HG03159 (cell line): ENCODE data around the gene RHOD.

Experiments
- ATAC-seq: cut with Tn5 transposase; IDR thresholded peaks from one replicate; pipeline ENCODE4 v1.9.1; 2021; ENCODE audit warnings: mild to moderate bottlenecking, moderate library complexity; ENCODE audit not compliant: unreplicated experiment

RHOD gene, protein sequence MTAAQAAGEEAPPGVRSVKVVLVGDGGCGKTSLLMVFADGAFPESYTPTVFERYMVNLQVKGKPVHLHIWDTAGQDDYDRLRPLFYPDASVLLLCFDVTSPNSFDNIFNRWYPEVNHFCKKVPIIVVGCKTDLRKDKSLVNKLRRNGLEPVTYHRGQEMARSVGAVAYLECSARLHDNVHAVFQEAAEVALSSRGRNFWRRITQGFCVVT

DNA sequence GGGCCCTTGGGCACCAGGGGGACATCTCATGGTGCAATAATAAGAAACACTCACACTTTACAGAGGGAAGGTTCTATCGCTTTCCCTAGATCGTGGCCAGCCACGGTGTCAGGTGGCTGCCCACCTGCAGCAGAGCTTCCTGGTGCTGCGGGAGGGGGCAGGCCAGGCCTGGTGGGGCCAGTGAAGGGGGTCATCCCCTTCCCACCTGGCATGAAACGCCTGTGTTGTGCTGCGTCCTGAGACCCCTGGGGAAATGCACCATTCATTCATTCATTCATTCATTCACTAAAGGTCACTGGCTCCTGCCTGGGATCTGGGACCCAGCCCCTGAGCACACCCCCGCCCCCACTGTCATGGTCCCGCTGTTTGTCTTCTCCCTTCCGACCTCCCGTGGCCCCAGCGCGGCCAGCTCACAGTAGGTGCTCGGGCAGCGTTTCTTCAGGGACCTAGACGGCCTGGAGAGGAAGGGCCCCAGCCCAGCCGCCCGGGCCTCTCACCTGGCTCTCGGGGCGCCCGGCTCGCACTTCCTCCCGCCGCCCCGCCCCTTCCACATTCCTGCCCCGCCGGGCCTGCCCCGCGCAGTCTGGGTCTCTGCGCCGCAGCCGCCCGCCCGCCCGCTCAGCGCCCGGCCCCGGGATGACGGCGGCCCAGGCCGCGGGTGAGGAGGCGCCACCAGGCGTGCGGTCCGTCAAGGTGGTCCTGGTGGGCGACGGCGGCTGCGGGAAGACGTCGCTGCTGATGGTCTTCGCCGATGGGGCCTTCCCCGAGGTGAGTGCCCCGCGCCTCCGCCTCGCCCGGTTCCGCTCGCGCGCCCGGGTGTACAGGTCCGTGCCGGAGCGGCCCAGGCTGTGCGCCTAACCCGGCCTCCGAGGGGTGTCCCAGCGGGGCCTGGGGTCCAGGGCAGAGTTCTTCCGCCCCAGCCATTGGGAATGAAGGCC lies at the start of gene RHOD:
Gene RHOD, plus strand, starts transcription at position 581 of the 938 bp plus-strand sequence. Its CDS starts 56 bp downstream, at position 637.
- ATAC-seq: no peak

DNA sequence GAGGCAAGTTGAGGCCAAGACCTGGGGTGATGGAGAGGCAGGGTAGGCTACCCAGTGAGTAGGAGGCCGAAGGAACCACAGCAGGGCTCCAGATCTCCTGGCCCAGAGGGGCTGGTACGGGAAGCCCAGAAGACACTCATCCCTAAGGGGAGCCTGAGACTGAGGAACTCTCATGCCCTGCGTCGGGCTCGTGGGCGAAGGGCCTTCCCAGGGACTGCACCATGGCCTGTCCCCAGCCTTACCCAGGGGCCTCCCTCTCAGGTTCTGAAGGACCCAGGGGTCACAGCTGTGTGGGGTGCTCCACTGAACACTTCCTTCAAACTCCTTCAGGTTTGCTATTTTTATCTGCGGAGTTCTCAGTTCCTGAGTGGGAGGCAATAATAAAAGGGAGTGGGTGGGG lies 49.5 kb upstream of the RHOD start:
- no peak for ATAC-seq

DNA sequence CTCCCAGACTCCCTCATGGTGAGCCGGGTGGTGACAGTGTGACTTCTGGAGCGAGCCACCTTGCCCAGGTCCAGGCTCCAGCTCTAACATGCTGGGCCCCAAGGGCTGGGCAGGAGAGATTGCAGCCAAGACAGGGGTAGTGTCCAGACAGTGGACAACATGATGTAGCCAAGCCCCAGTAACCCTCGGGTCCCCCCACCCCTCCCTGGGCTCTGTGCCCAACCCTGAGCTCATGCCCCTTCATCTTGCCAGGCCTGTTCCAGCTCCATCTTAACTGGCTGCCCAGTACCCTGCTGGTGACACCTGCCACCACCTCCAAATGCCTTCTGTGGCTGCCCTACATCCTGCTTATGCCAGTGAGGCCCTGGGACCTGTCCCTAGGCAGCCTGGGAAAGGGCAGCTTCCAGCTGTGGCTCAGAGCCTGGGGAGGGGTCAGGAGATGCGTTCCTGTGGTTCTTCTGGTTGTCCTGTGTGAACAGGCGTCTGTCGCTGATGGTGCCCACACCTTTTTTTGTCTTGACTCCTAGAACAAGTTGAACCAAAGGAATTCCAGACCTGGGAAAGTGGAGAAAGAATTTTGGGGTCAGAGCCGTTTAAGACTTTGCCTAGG lies 46.2 kb upstream of the RHOD start:
- ATAC-seq: no peak

DNA sequence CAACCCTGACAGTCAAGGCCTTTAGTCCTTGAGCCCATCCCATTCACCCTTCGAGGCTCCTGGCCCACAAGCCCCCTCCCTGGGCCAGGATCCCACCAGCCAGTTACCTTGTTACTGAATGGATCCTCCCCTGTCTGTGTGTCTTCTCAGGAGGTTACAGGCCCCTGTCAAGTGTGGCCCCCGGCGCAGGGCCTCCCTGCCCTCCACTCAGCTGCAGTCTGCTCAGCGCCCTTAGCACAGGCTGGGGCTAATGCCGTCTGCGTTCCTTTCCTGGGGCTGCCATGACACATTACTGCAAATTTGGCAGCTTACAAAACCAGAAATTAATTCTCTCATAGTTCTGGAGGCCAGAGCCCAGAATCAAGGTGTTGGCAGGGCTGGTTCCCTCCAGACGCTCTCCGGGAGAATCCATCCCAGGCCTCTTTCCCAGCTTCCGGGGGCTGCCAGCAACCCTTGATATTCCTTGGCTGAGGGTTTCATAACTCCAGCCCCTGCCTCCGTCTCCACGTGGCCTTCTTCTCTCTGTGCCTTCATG lies 43.1 kb upstream of the RHOD start:
- ATAC-seq: no peak

DNA sequence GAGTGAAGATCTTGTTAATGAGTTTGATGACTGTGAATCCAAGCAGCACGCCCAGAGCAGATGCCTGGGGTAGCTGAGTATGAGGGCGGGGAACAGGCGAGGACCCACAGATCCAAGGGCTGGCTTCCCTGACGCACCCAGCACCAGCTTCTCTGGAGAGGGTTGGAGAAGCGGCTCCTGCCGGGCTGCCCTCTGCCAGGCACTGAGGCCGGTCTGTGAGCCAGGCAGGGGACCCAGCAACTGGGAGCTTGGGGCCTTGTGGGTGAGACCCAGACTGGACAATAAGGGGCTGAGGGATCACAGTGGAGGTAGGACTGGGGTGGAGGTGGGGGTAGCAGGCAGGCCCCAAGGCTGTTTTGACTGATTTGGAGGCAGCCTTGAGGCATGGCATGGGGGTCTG lies 42.3 kb upstream of the RHOD start:
- ATAC-seq: no peak

DNA sequence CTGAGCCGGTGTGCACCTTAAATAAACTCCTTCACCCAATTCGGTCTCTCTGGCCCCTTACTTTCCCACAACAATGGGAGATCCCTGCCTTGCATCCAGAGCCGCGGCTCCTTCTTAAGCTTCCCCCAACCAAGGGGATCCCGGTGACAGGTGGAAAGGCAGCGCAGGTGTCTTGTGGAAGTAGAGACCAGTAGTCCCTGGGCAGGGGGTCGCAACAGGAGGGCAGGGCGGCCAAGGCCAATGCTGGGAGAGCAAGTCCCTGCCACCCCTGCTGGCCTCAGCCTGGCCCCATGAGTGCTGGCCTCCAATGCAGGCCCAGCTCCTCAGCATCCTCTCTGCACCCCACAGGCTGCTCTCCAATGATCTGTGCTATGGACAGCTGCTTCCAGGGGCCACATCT lies 41.6 kb upstream of the RHOD start:
- no peak for ATAC-seq

DNA sequence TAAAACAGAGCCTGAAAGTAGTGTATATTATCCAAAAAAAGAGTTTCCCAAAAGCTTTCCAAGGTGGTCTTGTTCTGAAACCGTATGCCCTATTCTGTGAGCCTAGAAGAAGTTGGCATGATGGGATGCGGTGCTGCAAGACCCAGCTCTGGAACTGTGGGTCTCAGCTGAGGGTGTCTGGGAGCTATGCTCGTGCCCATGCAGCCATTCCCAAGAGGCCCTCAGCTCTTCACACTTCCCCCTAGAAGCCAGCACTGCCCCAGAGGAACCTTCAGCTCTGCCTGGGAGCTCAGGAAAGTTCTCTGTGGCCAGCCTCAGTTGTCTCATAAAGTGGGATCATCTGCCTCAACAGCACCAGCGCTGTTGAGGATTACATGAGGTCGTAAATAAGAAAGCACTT lies 40.1 kb upstream of the RHOD start:
- ATAC-seq: no peak

DNA sequence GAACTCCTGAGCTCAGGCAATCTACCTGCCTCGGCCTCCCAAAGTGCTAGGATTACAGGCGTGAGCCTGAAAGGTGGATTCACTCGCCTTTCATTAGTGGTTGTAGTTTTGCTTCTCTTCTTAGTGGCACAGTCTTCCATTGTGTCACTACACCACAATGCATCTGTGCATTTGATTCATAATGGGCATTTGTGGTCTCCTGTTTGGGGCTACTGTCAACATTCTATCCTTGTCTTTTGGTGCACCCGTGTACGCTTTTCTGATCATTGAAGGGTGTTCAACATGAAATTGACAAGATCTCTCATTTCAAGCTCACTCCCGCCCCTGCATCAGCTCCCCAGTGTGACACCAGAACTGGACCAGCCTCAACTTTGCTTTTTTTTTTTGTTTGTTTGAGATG lies 35.7 kb upstream of the RHOD start:
- ATAC-seq: no peak

DNA sequence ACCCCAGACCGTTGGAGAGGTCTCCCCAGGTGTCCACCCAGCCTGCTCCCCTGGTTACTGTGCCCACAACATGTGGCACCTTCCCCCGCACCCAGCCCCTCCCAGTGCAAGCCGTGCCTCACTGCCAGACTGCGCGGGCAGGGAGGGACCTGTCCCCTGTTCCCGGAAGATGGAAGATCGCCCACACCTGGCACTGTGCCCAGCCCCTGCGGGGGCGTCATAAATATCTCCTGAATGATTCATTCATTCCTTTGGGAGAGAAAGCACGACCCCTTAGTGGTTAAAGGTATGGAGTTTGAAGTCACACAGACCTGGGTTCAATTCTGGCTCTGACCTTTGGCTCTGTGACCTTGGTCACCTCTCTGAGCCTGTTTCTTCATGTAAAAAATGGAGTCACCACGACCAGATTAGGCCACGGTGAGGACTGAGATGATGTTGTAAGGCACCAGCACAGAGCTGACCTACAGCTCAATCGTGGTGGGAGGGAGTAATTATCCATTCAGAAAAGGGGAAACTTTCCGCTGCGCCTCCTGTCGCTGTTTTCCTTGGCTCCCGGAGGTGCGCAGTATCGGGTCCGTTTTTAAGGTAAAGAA lies 34.2 kb upstream of the RHOD start:
- ATAC-seq: no peak

DNA sequence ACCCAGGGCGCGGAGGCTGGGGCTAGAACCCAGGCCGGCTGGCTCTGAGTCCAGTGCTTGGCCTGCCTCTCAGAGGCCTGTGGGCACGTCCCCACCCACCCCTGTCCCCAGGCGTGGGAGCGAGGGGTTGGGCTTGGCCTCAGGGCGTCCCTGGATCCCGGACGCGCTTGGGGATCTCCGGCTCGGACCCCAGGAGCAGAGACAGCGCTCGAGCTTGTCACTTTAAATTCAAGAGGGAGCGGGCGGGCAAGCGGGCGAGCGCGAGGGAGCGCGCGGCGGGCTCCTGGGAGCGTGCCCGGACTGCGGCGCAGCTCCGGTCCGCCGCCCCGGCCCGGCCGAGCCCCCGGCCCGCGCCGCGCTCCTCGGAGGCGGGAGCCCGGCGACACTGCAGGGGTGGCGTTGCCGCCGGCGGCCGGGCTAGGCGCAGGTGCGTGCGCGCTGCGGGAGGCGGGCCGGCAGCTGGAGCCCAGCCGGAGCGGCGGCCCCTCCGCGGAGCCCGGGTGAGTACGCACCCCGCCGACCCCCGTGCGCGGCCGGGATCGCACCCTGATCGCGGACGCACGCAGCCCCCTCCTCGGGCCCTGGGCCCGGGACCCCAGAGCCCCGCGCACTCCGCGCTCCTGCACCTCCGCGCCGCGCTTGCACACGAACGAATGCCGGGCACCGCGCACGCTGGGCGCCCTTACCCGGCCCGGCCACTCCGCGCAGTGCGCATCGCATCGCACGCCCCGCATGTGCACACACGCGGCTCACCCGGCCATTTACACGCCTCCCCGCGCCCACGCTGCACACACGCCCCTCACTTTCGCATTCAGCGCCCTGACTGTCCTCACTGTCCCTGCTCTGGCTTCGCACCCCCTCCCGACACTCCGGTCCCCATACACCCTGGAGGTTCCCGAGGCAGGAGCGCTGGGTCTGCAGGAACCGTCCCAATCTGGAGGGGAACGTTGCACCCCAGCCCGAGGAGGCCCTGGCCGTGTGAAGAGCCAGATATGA lies 33.4 kb upstream of the RHOD start, which contains the start of gene SYT12:
Gene SYT12, plus strand, starts transcription at position 174 of the 996 bp plus-strand sequence. CDS start 7,011 bp downstream, outside the sequence.
- no peak for ATAC-seq

DNA sequence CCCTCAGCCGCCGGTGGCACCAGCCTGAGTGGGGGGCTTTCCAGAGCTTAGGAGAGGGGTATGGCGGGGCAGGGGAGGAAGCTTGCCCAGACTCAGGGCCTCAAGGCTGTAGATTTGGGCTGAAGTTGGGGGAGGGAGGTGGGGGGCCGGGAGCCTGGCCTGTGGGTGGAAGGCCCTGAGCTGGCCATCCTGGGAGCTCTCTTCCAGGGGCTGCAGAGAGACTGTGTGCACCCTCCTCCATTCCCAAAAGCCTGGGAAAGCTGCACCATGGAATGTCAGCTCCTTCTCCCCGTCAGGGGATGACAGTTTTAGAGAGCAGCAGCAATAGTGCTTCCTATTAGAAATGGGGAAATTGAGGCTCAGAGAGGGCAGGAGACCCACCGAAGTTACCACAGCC lies 32.7 kb upstream of the RHOD start:
- no peak for ATAC-seq

DNA sequence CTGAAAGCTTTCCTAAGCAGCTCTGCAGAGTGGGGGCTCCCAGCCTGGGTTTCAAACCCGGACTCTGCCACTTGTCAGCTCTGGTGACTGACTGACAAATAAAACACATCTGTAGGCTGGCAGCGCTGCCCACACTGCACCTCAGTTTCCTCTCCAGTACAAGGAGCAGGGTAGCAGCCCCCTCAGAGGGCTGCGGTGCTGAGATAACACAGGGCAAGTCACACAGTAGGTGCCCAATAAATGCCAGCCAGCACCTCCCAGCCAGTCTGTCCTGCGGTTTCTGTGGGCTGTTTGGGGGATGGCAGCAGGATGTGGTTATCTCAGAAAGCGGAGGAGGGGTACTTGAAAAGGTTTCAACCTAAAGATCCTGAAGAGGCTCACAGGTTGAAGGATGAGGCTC lies 32.2 kb upstream of the RHOD start:
- no peak for ATAC-seq

DNA sequence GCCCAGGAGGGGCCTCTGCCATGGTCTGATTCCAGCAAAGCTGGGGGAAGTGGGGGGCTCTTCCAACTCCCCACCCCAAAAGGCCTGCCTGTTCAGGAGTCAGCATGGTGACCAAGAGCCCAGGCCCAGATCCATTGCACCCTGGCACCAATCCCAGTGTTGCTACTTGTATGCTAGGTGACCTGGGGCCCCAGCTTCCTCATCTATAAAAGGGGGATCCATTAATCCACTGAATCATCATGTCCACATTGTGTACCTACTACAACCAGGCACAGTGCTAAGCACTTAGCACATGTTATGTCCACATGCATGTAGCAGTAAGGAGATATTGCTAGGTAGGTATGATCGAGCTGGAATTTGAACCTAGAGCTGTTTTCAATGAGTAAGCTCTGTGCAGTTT lies 31.7 kb upstream of the RHOD start:
- no peak for ATAC-seq

DNA sequence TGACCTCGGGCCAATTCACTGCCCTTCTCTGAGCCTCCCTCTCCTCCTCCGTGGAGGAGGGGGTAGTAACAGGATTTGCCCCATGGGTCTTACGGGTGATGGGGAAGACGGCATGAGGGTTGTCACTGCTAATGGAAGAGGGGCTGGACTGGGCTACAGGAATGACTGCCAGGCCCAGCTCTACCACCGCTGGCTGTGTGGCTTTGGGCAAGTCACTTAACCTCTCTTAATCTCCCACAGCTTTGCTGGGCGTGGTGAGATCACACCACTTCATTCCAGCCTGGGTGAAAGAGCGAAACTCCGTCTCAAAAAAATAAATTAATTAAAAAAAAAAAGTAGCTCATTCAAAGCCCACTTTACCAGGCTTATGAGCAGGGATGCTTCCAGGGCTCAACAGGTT lies 30.9 kb upstream of the RHOD start:
- no peak for ATAC-seq

DNA sequence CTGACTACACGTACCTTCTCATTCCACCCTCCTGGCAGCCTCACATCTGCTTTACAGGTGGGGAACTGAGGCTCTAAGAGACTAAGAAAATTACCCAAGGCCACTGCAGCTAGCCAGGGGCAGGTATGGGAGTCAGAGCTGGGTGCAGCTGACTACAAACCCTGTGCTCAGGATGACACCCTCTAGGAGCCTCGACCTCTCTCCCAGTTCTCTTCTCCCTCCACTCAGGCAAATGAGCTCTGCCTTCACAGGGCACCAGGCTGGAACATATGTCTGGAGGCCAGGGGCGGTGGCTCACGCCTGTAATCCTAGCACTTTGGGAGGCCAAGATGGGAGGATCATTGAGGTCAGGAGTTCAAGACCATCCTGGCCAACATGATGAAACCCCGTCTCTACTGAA lies 29.7 kb upstream of the RHOD start:
- ATAC-seq: no peak

DNA sequence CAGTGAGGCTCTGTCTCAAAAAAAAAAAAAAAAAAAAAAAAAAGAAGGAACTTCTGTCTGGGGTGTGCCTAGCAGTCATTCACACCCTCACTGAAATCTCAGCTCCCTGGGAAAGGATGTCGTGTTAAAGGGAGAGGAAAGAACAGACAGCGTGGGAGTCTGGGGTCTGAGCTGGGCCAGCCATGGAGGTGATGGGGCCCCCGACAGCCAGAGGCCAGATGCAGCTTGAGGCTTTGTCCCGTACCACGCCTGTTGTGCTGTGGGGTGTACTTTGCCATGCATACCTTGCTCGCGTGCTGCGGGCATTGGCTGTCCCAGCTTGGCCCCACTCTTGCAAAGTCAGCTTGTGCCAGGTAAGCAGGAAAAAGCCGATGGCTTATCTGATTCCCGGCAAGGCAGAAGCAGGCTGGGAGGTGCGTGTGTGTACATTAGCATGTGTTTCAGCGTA lies 29.1 kb upstream of the RHOD start:
- no peak for ATAC-seq

DNA sequence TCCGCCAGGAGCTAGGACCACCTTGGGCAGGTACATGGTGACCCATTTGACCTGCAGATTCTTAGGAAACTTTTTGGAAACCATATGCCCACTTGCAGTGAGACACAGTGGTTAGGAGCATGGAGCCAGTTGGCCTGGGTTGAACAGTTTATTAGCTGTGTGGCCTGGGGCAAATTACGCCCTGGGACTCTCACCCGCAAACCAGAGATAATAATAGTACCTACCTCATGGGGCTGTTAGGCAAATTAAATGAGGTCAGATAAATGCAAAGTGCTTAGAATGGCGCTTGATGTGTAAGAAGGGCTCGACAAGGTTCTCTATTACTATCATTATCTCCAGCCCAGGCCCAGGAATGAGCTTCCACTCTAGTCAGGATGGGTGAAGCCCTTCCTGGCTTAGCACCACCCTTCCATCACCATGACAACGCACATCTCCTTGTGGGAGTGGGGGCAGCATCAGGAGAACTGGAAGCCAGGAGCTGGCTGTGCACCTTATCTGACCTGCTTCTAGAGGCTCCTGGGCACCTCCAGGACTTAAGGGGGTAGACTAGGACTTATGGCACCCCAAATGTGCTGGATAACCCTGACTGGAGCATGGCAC lies 28.6 kb upstream of the RHOD start:
- no peak for ATAC-seq

DNA sequence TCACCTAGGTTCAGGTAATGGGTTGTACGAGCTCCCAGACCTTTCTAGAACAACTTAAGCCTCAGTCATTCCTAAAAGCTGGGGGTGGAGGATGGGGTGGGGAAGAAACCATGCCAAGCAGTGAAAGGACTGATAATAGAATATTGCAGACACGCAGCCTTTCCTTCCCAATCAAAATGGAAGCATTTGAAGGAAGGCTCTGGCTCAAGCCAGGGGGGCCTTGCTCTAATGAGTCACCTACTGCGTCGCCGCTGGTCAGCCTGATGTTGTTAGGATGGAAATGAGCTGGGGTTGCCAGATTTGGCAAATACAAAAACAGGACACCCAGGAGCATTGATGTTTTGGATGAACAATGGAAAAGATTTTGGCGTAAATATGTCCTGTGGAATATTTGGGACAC lies 27.5 kb upstream of the RHOD start:
- ATAC-seq: no peak

DNA sequence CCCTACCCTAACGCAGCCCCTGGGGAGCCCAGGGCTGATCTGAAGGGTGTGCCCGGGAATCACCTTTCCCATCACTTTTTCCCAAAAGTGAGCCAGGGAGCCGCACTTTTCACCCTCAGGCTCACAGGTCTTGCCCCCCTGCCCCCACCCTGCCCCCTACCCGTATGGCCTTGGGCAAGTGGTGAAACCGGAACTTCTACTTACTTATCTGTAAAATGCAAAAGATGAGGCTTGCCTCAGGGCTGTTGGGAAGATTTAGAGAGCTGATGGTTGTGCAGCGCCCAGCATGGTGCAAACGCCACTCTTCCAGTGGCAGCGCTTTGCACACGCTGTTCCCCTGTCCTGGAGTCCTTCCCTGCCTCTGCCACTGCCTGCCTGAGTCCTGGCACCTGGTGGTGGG lies 25.7 kb upstream of the RHOD start:
- no peak for ATAC-seq
